HCT116 (cell line): ENCODE measurements around the gene SLC7A5. TPM values are rescaled to one million over a fixed set of nuclear protein-coding genes. Genes with fewer than 3 reads are reported as not detected.
"Not testable (repeated sequence)": the region's sequence is repeated elsewhere in the genome, so short reads cannot be mapped to it uniquely, and the experiment has no call there.

Experiments used
- ATAC-seq: fragments of 200-7000 bp; cut with Tn5 transposase; 2 replicates; pipeline ENCODE4 v1.9.1; 2020; ENCODE audit warnings: mild to moderate bottlenecking, moderate library complexity
- BruUV-seq: library from RNA; stranded (reverse); fragments of 400-500 nt; replicated peaks from 2 replicates; lab custom pipeline; 2021; lab: Mats Ljungman, UMichigan
- CTCF ChIA-PET: fragments of 300-600 bp; sonication (Branson Sonifier 250); formaldehyde crosslinking; loops from one replicate; lab custom pipeline; 2021; ENCODE audit warnings: antibody characterized with exemption; lab: Charles Lee
- POLR2A ChIA-PET: fragments of 300-600, 350-600 bp; sonication (Branson Sonifier 250); formaldehyde crosslinking; loops from one replicate; lab custom pipeline; 2021; ENCODE audit warnings: antibody characterized with exemption; lab: Charles Lee
- RAD21 ChIA-PET, 2 experiments: fragments of 300-600 bp; sonication (Branson Sonifier 250); formaldehyde crosslinking; loops; one replicate each; lab custom pipeline; 2023; ENCODE audit warnings: low total read pairs in 2 of 2; ENCODE audit not compliant: uncharacterized antibody in 2 of 2, unreplicated experiment in 2 of 2, low non-redundant PET in 1 of 2; lab: Charles Lee
- DNase-seq: peaks from one replicate; pipeline ENCODE4 v3.0.0-alpha.2; 2010; ENCODE audit warnings: low read depth, low spot score
- H2AFZ ChIP-seq: fragments of 200-600 bp; shearing (Covaris generic), sonication (generic); 2 replicates; pipeline ENCODE4 v1.6.1; 2017; ENCODE audit warnings: low read depth, mixed run types, mixed read lengths, antibody characterized with exemption, low read length; ENCODE audit not compliant: poor library complexity, severe bottlenecking
- H3K27ac ChIP-seq: 2 replicates; pipeline ENCODE4 v1.5.1; 2012; ENCODE audit warnings: low read depth, low read length
- H3K27me3 ChIP-seq: fragments of 200-600 bp; sonication (generic); 2 replicates; pipeline ENCODE4 v1.6.1; 2016; ENCODE audit warnings: mixed run types, low read length, mixed read lengths; ENCODE audit not compliant: insufficient read depth
- H3K36me3 ChIP-seq, 2 experiments: fragments of 200-500 bp in 1 of 2; fragments of 200-600 bp in 1 of 2; sonication (Bioruptor generic) in 1 of 2; sonication (generic) in 1 of 2; 2 replicates each; pipeline versions ENCODE4 v1.5.1 to v1.6.1; 2014 to 2016; ENCODE audit warnings: low read length in 2 of 2, inconsistent platforms in 1 of 2, mixed read lengths in 1 of 2, mixed run types in 1 of 2; ENCODE audit not compliant: insufficient read depth in 2 of 2, control insufficient read depth in 1 of 2
- H3K4me1 ChIP-seq, 2 experiments: fragments of 200-600 bp in 1 of 2; sonication (generic) in 1 of 2; 2 replicates each; pipeline versions ENCODE4 v1.5.1 to v1.6.1; 2012 to 2017; ENCODE audit warnings: low read length in 2 of 2, inconsistent platforms in 1 of 2, mild to moderate bottlenecking in 1 of 2, mixed read lengths in 1 of 2, mixed run types in 1 of 2, moderate library complexity in 1 of 2; ENCODE audit not compliant: insufficient read depth in 2 of 2, control insufficient read depth in 1 of 2
- H3K4me2 ChIP-seq: fragments of 200-600 bp; sonication (generic); 2 replicates; pipeline ENCODE4 v1.6.1; 2017; ENCODE audit warnings: mixed run types, low read length, mixed read lengths
- H3K4me3 ChIP-seq, 2 experiments: fragments of 200-600 bp in 1 of 2; sonication (generic) in 1 of 2; replicated peaks in 1 of 2; 2 replicates each; pipeline ENCODE4 v1.5.1; 2011 to 2016; ENCODE audit warnings: low read length in 2 of 2, control low read depth in 1 of 2, low read depth in 1 of 2, mild to moderate bottlenecking in 1 of 2, mixed read lengths in 1 of 2, mixed run types in 1 of 2
- H3K79me2 ChIP-seq: fragments of 200-600 bp; sonication (generic); 2 replicates; pipeline ENCODE4 v1.6.1; 2017; ENCODE audit warnings: mild to moderate bottlenecking, mixed run types, low read length, moderate library complexity, mixed read lengths; ENCODE audit not compliant: insufficient read depth
- H3K9ac ChIP-seq: fragments of 200-600 bp; sonication (generic); 2 replicates; pipeline ENCODE4 v1.6.1; 2016; ENCODE audit warnings: low read length, mixed read lengths
- H3K9me2 ChIP-seq: fragments of 200-600 bp; sonication (generic), shearing (Covaris generic); 2 replicates; pipeline ENCODE4 v1.6.1; 2017; ENCODE audit warnings: mixed run types, mild to moderate bottlenecking, moderate library complexity; ENCODE audit not compliant: insufficient read depth
- H3K9me3 ChIP-seq, 2 experiments: fragments of 200-500 bp in 1 of 2; fragments of 200-600 bp in 1 of 2; sonication (Bioruptor generic) in 1 of 2; sonication (generic) in 1 of 2; 2 replicates each; pipeline ENCODE4 v1.6.1; 2014 to 2017; ENCODE audit warnings: low read length in 2 of 2, mixed read lengths in 2 of 2, inconsistent platforms in 1 of 2, low read depth in 1 of 2, mild to moderate bottlenecking in 1 of 2, mixed run types in 1 of 2, moderate library complexity in 1 of 2; ENCODE audit not compliant: control insufficient read depth in 1 of 2, insufficient read depth in 1 of 2
- H4K20me1 ChIP-seq: fragments of 200-600 bp; sonication (generic), shearing (Covaris generic); 2 replicates; pipeline ENCODE4 v1.6.1; 2017; ENCODE audit warnings: mixed run types, mild to moderate bottlenecking, moderate library complexity; ENCODE audit not compliant: insufficient read depth
- MAX ChIP-seq: IDR thresholded peaks from 2 replicates; pipeline ENCODE4 v1.6.1; 2012
- POLR2AphosphoS5 ChIP-seq: IDR thresholded peaks from 2 replicates; pipeline ENCODE4 v1.6.1; 2011; ENCODE audit warnings: mild to moderate bottlenecking, low read depth, low read length, moderate library complexity
- SIN3A ChIP-seq: IDR thresholded peaks from 2 replicates; pipeline ENCODE4 v1.6.1; 2012; ENCODE audit warnings: low read depth
- intact Hi-C: fragments of 100-400 bp; cut with micrococcal nuclease; formaldehyde crosslinking; loops from 2 replicates; pipeline ENCODE4 v1.10.0; 2022
- total RNA-seq: library from RNA; stranded (reverse); gene quantifications from one replicate; pipeline ENCODE4 v1.2.1, GENCODE V29; 2021; ENCODE audit not compliant: unreplicated experiment

The SLC7A5 gene
- total RNA-seq, 1 experiment from 2014 or later: 482 TPM

GRCh38 chr16:87868254-87869029 is 865 bp downstream of the SLC7A5 start:
- peaks cover 57% of the 10 kb centered on the region for H3K79me2 ChIP-seq
- peak overlapping the region; percentile 92 for H3K9ac ChIP-seq
- H3K36me3 ChIP-seq, DNase-seq, H2AFZ ChIP-seq, intact Hi-C loops, H3K9me2 ChIP-seq, H3K9me3 ChIP-seq, H3K27me3 ChIP-seq: not testable (repeated sequence)
- peak overlapping the region; percentile 82 to 92 for H3K4me3 ChIP-seq
- peaks cover 15% of the 10 kb centered on the region; the same call in 1 of the 2 replicates for H4K20me1 ChIP-seq
- POLR2A ChIA-PET: interaction anchor here (1.1 to 6.7 kb wide), 9 partner anchors 8 to 551 kb away, joined by 3 to 113 read pairs (median 7); partner anchors contain the start of genes C16orf95 and KLHDC4
- ATAC-seq: peak; percentile 6
- TF ChIP-seq MAX (peak; percentile 81), SIN3A (peak; percentile 37)
- H3K27ac ChIP-seq: peak overlapping the region; percentile 71
- peaks cover 33 to 56% of the 10 kb centered on the region in 2 experiments for H3K4me1 ChIP-seq
- H3K4me2 ChIP-seq: peak overlapping the region; percentile 95
- TSS peak; percentile 66 for BruUV-seq
- CTCF ChIA-PET: interaction anchor here (0.6 to 6.3 kb wide), 5 partner anchors 18 to 99 kb away, joined by 3 to 257 read pairs (median 4); no protein-coding TSS in a partner anchor
- RAD21 ChIA-PET: interaction anchor here (0.7 to 4.5 kb wide), 4 partner anchors 18 to 89 kb away, joined by 3 to 50 read pairs (median 30); no protein-coding TSS in a partner anchor

GRCh38 chr16:87865902-87866555 is 3.3 kb downstream of the SLC7A5 start:
- H3K9me3 ChIP-seq, H3K4me2 ChIP-seq, H3K27me3 ChIP-seq, H2AFZ ChIP-seq, H3K9me2 ChIP-seq, H3K4me3 ChIP-seq, BruUV-seq, H3K9ac ChIP-seq, RAD21 ChIA-PET, intact Hi-C loops, ATAC-seq, DNase-seq, H3K27ac ChIP-seq: not testable (repeated sequence)
- peak; percentile 28; the same call in 1 of the 2 replicates for TF ChIP-seq POLR2AphosphoS5
- peaks cover 35 to 68% of the 10 kb centered on the region in 2 experiments for H3K4me1 ChIP-seq
- H4K20me1 ChIP-seq: peaks cover 28% of the 10 kb centered on the region; the same call in 1 of the 2 replicates
- H3K36me3 ChIP-seq: peaks cover 0 to 23% of the 10 kb centered on the region in 2 experiments; a peak in 2 of 4 replicates
- ChIA-PET CTCF (interaction anchor here (1.2 kb wide), 1 partner anchor 87 kb away, joined by 3 read pairs; no protein-coding TSS in a partner anchor), POLR2A (interaction anchor here (0.6 to 3.2 kb wide), 8 partner anchors 9 to 830 kb away, joined by 3 to 12 read pairs (median 4); no protein-coding TSS in a partner anchor)
- peaks cover 81% of the 10 kb centered on the region for H3K79me2 ChIP-seq
